T follicular helper cell (primary cell): ENCODE measurements around the gene NUMBL.

ENCODE experiments used
- DNase-seq: peaks from one replicate; pipeline ENCODE4 v3.0.0-alpha.2; 2020; ENCODE audit warnings: low read depth

NUMBL gene

DNA sequence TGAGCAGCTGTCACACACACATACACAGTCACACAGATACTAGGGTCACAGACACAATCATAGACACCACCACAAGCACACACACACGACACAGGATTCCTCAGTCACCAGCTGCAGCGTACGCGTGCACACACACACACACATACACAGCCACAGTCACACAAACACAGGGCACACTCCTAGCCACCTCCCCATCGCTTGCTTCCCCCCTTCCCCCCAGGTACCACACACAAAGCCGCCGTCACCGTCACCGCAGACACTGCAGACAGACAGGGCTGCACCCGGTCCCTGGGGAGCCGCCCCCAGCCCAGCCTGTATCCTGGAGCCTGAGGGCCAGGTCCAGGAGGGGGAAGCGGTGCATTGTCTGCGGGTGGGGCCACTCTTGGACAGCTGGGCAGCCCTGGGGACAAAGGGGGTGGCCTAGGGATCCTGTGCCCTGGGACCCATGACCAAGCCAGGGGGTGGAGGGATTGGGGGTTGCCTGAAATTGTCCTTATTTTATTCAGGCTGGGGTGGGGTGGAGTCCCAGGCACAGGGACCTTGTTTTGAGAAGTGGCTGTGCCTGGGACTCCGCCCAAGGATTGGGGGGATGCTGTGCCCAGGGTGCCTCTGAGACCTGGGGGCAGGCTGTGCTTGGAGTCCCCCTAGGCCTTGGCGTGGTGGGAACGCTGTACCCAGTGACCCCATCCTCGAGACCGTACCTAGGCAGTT is 957 bp downstream of the NUMBL start:
- no peak for DNase-seq

DNA sequence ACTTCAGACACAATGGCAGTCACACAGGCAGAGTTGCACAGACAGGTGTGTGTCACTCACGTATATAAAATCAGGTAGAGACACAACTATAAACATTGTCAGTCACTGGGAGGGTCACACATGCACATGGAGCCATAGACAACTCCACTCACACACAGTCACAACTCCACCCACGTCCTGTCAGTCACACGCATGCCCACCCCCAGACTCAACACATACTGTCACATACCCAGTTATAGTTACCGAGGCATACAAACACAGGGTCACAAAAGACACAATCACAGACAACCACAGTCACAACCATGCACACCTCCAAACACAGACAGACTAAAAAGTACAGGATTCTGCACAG is 1.5 kb downstream of the NUMBL start:
- DNase-seq: no peak

DNA sequence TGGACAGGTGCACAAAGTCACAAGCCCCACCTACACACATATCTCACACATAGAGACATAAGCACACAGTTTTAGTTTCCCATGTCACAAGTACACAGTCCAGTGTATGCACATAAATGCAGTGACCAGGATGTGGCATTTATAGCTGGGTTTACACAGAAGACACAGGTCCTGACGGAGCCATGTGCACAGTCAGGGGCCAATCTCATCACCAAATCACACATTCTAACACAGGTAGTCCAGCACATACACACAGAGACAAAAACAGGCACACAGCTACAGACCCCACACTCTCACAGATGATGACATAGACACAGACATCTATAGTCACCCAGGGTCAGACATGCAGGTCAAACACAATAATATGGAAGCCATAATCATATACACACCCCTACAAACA is 2.1 kb downstream of the NUMBL start:
- DNase-seq: no peak

DNA sequence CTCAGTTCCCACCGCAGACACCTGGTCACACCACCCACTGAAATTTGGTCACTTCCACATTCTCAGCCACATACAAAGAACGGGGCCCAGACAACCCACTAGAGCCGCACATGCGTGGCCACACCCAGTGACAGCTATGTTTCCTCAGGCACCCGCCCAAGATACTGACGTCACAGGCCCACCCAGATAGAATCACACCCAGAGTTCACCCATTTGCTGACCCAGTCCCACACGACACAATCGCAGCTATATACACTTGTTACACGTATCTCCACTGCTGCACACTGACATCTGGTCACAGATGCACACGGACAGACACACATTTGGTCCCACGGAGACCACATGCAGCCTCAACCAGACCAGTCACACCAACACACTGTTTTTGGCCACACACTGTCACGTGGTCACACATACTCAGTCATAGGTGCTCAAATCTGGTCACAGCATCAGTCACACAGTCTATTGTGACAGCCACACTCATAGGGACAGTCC is 2.9 kb downstream of the NUMBL start:
- no peak for DNase-seq

DNA sequence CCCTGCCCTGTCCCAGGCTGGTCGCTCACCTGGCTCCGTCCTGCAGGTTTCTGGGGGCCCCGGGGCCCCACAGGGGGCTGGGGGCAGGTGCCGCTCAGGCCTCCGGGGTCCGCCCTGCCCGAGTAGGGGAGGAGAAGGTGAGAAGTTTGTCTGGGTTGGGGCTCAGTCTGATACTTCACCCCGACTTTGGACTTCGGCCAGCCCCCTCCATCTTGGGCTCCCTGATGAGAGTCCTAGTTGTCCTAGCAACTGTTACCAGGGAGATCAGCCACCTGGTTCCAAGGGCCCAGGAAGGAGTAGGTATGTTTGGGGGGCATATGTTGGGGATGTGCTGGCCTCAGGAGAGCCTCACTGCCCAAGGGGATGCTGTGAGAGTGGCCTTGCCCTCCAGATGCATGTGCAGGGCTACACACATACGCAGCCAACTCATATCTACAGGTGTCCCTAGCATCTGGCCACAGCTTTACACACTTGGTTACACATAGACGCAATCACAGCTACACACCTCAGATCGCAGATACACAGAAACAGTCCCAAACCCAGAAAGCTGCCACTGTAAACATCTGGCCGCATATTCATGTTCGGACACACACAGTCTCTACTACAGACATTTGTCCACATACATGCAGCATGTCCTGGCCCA is 3.4 kb downstream of the NUMBL start:
- DNase-seq: no peak

DNA sequence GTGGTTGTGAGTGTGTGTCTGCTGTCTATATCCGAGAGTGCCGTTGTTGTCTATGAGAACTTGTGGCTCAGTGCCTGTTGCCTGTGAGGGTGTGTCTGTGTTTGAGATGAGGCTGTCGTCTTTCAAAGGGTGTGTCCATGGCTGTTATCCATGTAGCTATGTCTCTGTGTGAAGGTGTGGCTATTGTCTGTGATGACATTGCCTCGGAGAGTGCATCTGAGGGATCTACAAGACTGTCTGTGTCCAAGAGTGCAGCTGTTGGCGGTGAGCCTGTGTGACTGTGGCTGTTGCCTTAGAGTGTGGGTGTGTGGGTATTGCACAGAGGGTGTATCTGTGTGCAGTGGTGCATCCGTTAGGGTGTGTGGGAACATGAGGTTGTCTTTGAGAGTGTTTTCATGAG is 4.9 kb downstream of the NUMBL start:
- no peak for DNase-seq

DNA sequence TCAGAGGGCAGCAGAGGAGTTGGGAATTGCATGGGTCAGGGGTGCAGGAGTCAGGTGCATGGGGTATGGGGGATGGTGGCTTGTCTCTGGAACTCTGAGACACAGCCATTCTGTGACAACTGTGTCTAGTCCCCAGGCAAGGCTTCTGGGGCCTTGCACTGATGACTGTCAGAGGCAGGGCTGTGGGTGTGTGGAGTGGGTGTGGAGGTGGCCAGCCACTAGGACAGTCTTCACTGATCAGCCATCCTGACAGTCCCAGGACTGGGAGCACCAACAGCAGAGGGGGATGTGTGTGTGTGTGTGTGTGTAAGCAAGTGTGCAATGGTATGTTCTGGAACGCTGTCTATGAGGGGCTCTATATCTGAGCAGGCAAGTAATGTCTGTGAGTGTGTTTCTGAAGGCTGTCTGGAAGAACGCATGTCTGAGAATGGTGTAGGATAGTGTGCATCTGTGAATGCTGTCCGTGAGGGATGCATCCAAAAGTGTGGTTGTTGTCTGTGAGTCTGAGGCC is 5.4 kb downstream of the NUMBL start:
- no peak for DNase-seq

DNA sequence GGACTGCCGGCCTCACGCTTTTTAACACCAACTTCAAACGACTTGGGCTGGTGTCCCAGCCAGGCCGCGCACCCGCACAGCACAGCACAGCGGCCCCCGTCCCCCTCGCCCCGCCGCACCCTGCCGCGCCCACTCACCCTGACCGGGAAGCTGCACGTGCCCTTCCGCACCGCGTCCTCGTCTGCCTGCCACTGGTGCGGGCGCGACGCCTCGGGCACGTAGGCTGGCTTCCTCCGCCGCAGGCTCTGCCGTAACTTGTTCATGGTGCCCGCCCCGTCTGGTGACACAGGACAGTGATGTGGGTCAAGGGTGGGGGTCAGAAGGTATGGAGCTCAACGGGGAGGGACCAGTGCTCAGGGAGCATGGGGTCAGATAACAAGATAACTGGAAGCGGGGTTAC is 6.2 kb downstream of the NUMBL start:
- no peak for DNase-seq

DNA sequence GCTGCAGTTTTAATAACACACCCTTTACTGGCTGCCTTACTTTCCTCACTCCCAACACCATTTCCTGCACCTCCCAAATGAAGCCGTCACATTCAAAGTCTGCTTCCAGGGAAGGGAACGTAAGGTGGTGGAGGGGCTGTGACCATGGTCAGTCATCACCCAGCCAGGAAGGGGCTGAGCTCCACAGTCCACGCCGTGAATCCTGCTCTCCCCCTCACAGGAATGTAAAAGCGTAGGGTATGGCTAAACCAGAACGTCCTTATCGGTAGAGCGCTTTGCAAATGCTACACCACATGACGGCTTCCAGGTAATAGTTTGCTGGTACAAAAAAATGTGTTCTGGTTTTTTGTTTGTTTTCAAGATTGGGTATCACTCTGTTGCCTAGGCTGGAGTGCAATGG is 7.0 kb downstream of the NUMBL start:
- DNase-seq: no peak

DNA sequence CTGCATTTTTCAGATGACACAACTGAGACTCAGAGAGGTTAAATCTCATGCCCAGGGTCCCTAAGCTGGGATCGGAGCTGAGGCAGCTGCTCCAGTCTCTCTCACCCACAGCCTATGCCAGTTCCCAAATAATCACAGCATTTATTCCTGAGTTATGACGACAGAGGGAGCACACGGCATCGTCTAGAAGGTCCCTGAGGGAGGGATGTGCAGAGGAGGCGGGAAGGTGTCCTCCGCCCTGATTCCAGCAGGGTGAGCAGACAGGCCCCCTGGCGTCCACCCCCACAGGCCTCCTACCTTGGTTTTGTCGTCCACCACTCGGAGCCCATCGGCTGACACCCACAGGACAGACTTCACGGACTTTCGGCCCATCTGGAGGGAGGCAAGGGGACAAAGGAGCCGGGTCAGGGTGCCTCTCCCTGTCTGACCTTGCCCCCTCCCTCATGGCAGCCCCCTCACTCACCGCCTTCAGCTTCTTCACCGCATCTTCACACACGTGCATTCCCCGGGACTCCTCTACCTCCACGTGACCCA is 8.0 kb downstream of the NUMBL start:
- no peak for DNase-seq

DNA sequence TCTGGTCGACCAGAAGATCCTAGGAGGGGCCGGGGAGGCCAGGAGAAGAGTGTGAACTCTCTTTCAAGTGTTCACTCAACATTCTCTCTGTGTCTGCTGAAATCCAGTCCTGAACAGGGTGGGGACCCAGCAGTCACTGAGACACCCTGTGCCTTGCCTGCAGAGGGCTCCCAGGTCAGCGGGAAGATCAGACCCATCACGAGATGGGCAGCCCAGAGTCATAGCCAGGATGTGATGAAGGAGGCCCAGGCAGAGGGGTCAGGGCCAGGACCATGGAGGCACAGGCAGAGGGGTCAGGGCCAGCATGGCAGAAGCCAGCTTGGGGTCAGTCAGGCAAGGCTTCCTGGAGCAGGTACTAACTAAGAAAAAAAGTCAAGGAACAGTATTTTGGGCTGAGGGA is 9.4 kb downstream of the NUMBL start:
- no peak for DNase-seq

DNA sequence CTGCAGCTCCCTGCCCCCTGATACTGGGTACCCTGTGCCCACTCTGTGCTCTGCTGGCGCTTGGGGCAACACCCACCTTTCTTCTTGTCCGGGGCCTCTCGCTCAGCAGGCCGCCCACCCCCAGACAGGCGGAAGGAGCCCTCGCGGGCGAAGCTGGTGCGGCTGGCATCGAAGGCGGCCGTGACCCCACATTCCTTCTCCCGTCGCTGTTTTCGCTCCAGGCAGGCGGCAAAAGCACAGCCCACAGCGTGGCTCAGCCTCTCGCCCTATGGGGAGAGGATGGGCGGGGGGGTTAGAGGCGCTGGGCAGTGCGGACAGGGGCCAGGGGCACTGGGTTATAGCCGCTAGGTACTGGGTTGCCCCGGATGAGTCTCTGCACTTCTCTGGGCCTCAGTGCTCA is 13.3 kb downstream of the NUMBL start:
- no peak for DNase-seq

DNA sequence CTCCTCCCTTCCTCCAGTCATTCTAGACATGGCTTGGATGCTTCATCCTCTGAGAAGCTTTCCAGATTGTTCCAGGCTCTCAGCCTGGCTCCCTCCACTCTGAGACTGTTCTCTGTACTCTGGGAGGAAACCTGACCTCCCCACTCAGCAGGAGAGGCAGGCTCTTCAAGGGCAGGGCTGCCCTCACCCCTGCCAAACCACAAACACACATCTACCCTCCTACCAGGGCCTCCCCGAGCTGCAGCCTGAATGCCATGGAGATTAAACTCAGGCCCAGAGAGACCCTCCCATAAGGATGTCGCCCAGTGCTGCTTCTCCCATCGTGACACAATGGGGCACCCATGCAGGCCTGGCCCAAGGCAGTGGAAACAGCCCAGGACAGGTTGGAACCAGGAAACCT is 16.2 kb downstream of the NUMBL start:
- DNase-seq: no peak

DNA sequence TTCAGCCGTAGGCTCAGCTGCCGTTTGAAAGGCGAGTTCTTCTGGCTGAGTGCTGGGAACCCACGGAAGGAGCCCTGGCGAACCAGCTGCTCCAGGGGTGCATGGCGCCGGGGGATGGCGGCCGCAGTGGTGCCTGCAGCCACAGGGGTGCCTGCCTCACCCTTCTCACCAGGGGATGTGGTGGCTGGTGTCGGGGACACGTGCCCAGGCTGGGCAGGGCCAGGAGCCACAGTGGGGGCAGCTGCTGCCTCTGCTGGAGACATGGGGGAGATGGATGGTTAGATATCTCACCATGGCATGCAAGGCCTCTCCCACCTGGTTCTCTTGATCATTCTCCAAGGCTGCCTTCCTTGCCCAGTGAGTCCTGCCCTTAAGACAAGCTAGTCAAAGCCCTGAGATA is 17.1 kb downstream of the NUMBL start:
- DNase-seq: no peak

DNA sequence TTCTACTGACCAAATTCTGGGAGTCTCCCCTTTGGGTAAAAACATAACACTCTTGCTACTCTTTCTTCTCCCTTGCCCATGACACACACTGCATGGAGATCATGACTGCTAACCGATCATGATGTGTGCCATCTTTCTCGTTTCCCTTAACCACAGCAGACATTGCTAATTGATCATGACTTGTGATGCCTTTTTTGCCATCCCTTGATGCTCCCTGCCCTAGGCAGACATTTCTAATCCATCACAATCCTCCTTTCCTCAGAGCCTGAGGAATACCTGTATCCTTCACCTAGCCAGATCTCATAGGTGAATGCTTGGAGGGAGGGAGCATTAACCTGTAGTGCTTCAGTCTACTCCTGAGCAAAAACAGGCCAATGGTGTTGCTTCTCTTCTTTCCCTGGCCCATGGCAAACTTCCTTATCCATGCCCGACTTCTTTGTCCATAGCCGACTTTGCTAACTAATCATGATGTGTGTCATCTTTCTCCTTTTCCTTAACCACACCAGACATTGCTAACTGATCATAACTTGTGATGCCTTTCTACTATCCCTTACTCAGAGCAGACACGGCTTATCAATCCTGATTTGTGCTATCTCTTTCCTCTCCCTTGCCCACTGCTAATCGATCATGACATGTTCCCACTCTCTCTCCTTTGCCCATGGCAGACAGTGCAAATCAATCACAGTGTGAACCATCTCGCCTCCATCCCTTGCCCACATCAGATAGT is 17.7 kb downstream of the NUMBL start:
- no peak for DNase-seq

DNA sequence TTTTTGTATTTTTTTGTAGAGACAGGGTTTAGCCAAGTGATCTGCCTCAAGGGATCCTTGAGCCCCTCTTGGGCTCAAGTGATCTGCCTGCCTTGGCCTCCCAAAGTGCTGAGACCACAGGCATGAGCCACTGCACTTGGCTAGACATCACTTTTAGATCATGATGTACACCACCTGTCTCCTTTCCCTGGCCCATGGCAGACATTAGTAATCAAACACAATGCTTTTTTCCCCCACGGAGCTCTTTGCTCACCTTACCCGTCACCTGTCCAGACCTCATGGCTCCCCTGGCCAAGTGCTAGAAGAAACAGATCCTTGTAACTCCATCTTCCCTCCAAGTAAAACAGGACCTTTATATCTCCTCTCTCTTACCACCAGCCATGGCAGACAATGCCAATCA is 18.4 kb downstream of the NUMBL start:
- no peak for DNase-seq

DNA sequence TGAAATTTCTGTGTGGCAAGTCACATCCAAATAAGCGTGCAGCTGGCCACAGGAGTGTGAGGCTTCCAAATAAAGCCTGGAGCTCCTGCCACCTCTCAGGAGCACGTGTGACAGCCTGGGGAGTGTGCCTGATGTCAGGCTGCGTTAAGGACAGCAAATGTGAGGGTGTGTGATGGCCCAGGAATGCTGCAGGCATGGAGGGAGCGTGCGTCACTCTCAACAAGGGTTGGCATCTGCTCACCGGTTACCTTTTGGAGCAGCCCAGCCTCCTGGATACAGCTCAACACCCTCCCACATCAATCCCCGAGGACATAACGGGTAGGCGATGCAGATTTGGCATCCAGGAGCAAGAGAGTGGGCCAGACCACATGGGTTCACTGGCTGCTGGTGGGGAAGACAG is 19.0 kb downstream of the NUMBL start:
- DNase-seq: no peak

DNA sequence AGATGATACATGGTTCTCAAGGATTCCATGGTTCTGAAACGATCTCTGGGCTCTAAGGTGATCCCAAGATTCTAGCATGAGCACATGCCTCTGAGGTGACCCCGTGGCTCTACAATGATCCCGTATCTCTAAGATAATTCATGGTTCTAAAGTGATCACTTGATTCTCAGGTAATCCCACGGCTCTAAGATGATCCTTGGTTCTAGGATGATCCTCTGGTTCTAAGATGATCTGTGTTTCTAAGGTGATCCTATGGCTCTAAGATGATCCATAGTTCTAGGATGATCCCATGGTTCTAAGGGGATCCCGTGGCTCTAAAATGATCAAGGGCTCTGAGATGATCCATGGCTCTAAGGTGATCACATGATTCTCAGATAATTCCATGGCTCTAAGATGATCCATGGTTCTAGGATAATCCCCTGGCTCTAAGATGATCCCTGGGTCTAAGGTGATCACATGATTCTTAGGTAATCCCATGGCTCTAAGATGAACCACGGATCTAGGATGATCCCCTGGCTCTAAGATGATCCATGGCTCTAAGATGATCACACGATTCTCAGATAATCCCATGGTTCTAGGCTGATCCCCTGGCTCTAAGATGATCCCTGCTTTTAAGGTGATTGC is 21.3 kb downstream of the NUMBL start:
- DNase-seq: no peak

DNA sequence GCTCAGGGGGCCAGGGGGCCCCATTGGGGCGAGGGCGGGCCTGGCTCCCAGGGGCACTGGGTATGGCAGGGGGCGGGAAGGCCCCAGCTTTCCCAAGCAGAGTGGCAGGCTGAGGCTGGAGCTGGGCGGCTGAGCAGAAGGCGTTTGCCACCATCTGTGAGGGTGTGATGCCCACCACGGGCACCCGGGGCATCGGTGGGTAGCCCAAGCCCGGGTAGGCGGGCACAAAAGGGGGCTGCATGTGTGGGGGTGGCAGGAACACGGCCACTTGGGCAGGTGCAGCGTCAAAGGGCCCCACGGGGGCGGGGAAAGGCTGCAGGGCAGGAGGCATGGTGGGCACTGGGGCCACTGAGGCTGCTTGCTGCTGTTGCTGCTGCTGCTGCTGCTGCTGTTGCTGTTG is 22.8 kb downstream of the NUMBL start:
- no peak for DNase-seq

DNA sequence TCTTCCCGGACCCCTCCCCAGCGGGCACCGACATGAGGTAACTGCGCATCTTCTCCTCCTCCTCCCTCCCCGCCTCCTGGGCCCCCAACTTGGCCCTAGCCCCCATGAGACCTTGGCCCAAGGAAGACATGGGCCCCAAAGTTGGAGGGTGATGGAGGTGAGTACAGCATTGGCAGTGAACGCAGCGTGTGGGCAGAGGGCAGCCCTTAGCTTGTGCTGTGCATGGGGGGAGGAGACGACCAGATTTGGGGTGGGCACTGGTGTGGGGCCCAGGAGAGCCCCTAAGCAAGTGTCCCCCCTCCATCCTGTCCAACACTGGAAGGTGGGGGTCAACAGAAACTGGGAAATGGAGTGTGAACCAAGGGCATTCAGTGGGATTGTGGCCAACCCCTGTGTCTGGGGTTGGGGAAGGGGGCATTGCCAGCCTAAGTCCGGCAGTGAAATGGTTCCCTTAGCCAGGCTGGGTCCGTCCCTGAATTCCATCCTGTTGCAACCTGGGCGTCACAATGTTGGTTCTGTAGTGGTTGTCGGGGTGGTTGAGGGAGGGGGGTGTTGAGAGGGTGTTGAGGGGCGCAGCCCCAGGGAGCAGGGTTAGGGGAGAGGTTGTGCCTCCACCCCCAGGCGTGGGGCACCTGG is 23.5 kb downstream of the NUMBL start:
- no peak for DNase-seq

DNA sequence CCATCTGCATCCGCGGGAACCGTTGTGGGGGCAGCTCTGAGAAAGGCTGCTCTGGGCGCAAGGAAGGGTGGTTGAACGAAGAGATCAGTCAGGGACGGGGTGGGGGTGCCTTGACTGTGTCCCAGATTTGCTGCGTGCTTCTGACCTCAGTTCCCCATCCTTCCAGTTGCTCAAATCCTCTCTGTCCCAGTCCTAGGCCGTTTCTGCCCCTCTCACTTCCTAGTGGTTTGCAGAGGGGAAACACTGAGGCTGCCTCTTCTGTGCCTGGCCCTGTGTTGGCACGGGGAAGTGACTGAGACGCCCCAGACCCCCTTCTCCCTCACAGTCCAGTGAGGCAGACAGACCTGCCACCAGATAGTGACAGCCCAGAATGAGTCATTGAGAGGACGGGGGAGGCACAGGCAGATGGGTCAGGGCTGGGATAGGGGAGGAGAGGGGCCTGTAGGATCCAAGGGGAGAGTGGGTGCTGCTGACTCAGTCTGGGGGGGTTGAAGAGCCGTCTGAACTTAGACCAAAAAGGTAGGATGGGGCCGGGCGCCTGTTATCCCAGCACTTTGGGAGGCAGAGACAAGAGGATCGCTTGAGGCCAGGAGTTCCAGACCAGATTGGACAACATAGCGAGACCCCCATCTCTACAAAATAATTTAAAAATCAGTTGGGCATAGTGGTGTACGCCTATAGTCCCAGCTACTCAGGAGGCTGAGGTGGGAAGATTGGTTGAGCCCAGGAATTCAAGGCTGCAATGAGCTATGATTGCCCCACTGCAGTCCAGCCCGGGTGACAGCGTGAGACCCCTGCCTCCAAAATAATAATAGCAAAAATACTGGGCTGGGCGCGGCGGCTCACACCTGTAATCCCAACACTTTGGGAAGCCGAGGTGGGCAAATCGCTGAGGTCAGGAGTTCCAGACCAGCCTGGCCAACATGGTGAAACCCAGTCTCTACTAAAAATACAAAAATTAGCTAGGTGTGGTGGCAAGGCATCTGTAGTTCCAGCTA is 26.5 kb downstream of the NUMBL start:
- no peak for DNase-seq
